GM19468 (cell line): ENCODE data around the gene DMGDH.

ENCODE experiments used
- ATAC-seq: cut with Tn5 transposase; IDR thresholded peaks from one replicate; pipeline ENCODE4 v1.9.1; 2021; ENCODE audit warnings: mild to moderate bottlenecking, moderate library complexity, moderate number of reproducible peaks; ENCODE audit not compliant: unreplicated experiment; ENCODE audit errors: extremely low read depth

The DMGDH gene

GRCh38 chr5:79069488-79070349, at the start of gene DMGDH, which contains the start of gene BHMT2:
Gene DMGDH (minus strand): TSS chr5:79069674. CDS start chr5:79069620, 54 bp downstream.
Gene BHMT2 (plus strand): TSS chr5:79069767. CDS start chr5:79069783, 16 bp downstream.
- no peak for ATAC-seq

GRCh38 chr5:79112703-79113058, 43.2 kb upstream of the DMGDH start:
- no peak for ATAC-seq

GRCh38 chr5:79111960-79112702, 42.7 kb upstream of the DMGDH start:
- ATAC-seq, result no peak

- no peak for ATAC-seq
These were observed 42.0 kb upstream of the DMGDH start, which contains the start of gene BHMT for GRCh38 chr5:79111387-79111959. Gene BHMT (plus strand): TSS chr5:79111809. CDS start chr5:79111886, 77 bp downstream.

GRCh38 chr5:79109527-79110492, 40.3 kb upstream of the DMGDH start:
- no peak for ATAC-seq

GRCh38 chr5:79108792-79109191, 39.3 kb upstream of the DMGDH start:
- no peak for ATAC-seq

- no peak for ATAC-seq
These were observed 38.6 kb upstream of the DMGDH start for GRCh38 chr5:79108086-79108485.

GRCh38 chr5:79107020-79107796, 37.7 kb upstream of the DMGDH start:
- no peak for ATAC-seq

GRCh38 chr5:79105868-79106267, 36.4 kb upstream of the DMGDH start:
- no peak for ATAC-seq

GRCh38 chr5:79093762-79094161, 24.3 kb upstream of the DMGDH start:
- no peak for ATAC-seq

- ATAC-seq, result no peak
These were observed 21.6 kb upstream of the DMGDH start for GRCh38 chr5:79091064-79091463.

GRCh38 chr5:79088507-79088906, 19.0 kb upstream of the DMGDH start:
- no peak for ATAC-seq

GRCh38 chr5:79086116-79086515, 16.6 kb upstream of the DMGDH start:
- ATAC-seq, result peak; percentile 9

GRCh38 chr5:79081779-79082178, 12.3 kb upstream of the DMGDH start:
- ATAC-seq, result no peak

GRCh38 chr5:79080804-79081203, 11.3 kb upstream of the DMGDH start:
- ATAC-seq, result no peak

- ATAC-seq, result no peak
These were observed 8.3 kb upstream of the DMGDH start for GRCh38 chr5:79077680-79078365.

GRCh38 chr5:79076819-79077218, 7.3 kb upstream of the DMGDH start:
- no peak for ATAC-seq

- no peak for ATAC-seq
These were observed 6.4 kb upstream of the DMGDH start for GRCh38 chr5:79075646-79076426.
